MM.1S (cell line): ENCODE results near the gene SLCO1A2.

Experiments used
- DNase-seq: peaks from one replicate; pipeline ENCODE4 v3.0.0-alpha.2; 2015
- H2AFZ ChIP-seq: fragments of 300-600 bp; sonication (generic); 2 replicates; pipeline ENCODE4 v1.6.0; 2016; ENCODE audit warnings: antibody characterized with exemption, low read length
- H3F3A ChIP-seq: fragments of 300-600 bp; sonication (generic); 2 replicates; pipeline ENCODE4 v1.6.1; 2016; ENCODE audit warnings: mild to moderate bottlenecking, antibody characterized with exemption, low read length, moderate library complexity, mixed read lengths; ENCODE audit not compliant: insufficient read depth
- H3K27ac ChIP-seq: fragments of 300-600 bp; sonication (generic); 2 replicates; pipeline ENCODE4 v1.5.1; 2016; ENCODE audit warnings: mild to moderate bottlenecking, low read length
- H3K27me3 ChIP-seq: fragments of 300-600 bp; sonication (generic); replicated peaks from 2 replicates; pipeline ENCODE4 v1.6.0; 2016; ENCODE audit warnings: low read length; ENCODE audit not compliant: insufficient read depth
- H3K36me3 ChIP-seq: fragments of 300-600 bp; sonication (generic); replicated peaks from 2 replicates; pipeline ENCODE4 v1.6.1; 2016; ENCODE audit warnings: mild to moderate bottlenecking, low read length, mixed read lengths; ENCODE audit not compliant: insufficient read depth
- H3K4me1 ChIP-seq: fragments of 300-600 bp; sonication (generic); 2 replicates; pipeline ENCODE4 v1.6.1; 2016; ENCODE audit warnings: low read length, mixed read lengths
- H3K4me2 ChIP-seq: fragments of 300-600 bp; sonication (generic); 2 replicates; pipeline ENCODE4 v1.6.0; 2016; ENCODE audit warnings: low read depth, low read length
- H3K4me3 ChIP-seq: fragments of 300-600 bp; sonication (generic); 2 replicates; pipeline ENCODE4 v1.5.1; 2016; ENCODE audit warnings: low read length, mixed read lengths
- H3K79me2 ChIP-seq: fragments of 300-600 bp; sonication (generic); 2 replicates; pipeline ENCODE4 v1.6.1; 2016; ENCODE audit warnings: mixed run types, low read length, mixed read lengths
- H3K9ac ChIP-seq: fragments of 300-600 bp; sonication (generic); 2 replicates; pipeline ENCODE4 v1.6.1; 2016; ENCODE audit warnings: low read length, mixed read lengths
- H3K9me2 ChIP-seq: fragments of 300-600 bp; sonication (generic); replicated peaks from 2 replicates; pipeline ENCODE4 v1.6.1; 2016; ENCODE audit warnings: mild to moderate bottlenecking, low read length, mixed read lengths; ENCODE audit not compliant: insufficient read depth
- H3K9me3 ChIP-seq: fragments of 300-600 bp; sonication (generic); replicated peaks from 2 replicates; pipeline ENCODE4 v1.6.1; 2016; ENCODE audit warnings: mild to moderate bottlenecking, low read length, mixed read lengths; ENCODE audit not compliant: insufficient read depth
- H4K20me1 ChIP-seq: fragments of 300-600 bp; sonication (generic); 2 replicates; pipeline ENCODE4 v1.6.1; 2016; ENCODE audit warnings: mild to moderate bottlenecking, low read length, moderate library complexity, mixed read lengths; ENCODE audit not compliant: insufficient read depth
- EZH2 ChIP-seq: fragments of 300-600 bp; sonication (generic); optimal IDR thresholded peaks from 2 replicates; pipeline ENCODE3; 2017; ENCODE audit warnings: low read depth, mild to moderate bottlenecking, antibody characterized with exemption, low read length, mixed read lengths
- EZH2phosphoT487 ChIP-seq: fragments of 300-600 bp; sonication (generic); IDR thresholded peaks from 2 replicates; pipeline ENCODE4 v1.6.1; 2018; ENCODE audit warnings: antibody characterized with exemption, low read length
- TF ChIP-seq, protein P1 (sequence below): fragments of 300-600 bp; sonication (generic); IDR thresholded peaks from 2 replicates; pipeline ENCODE4 v1.5.1; 2016; ENCODE audit warnings: antibody characterized with exemption, low read length, mixed read lengths

SLCO1A2 gene

GRCh38 chr12:21294176-21294575 is 40.5 kb downstream of the SLCO1A2 start:
- Histone ChIP-seq H4K20me1 (no peaks in the 10 kb centered on the region), H2AFZ (no peak overlapping the region), H3K4me2 (no peak overlapping the region), H3K79me2 (no peaks in the 10 kb centered on the region), H3K36me3 (no peaks in the 10 kb centered on the region), H3K9me3 (no peaks in the 10 kb centered on the region), H3K4me1 (no peaks in the 10 kb centered on the region), H3K9me2 (no peaks in the 10 kb centered on the region), H3K4me3 (no peak overlapping the region), H3F3A (no peaks in the 10 kb centered on the region), H3K27me3 (no peaks in the 10 kb centered on the region), H3K9ac (no peak overlapping the region), H3K27ac (no peak overlapping the region)
- no peak for TF ChIP-seq EZH2
- no peak for DNase-seq

DNA sequence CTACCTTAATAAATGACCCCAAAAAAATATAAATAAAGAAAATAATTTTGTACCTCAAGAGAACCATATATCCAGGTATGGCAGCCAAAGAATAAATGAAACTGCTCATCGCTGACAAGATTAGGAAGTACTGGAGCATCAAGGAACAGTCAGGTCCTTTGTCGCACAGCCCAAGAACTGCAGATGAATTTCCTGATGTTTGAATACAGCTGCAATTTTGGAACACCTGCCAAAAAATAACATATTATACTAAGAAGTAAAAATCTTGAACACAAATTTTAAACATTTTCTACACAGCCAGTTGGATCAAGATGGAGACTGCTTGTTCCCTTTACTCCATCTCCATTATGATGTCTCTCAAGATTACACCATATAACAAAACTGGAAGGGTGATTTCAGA is 42.6 kb downstream of the SLCO1A2 start:
- H3K4me1 ChIP-seq = no peaks in the 10 kb centered on the region
- H3K9me3 ChIP-seq = no peaks in the 10 kb centered on the region
- no peak for DNase-seq
- H3K27ac ChIP-seq = no peak overlapping the region
- no peak overlapping the region for H2AFZ ChIP-seq
- no peak overlapping the region for H3K9ac ChIP-seq
- H4K20me1 ChIP-seq = no peaks in the 10 kb centered on the region
- H3K9me2 ChIP-seq = no peaks in the 10 kb centered on the region
- no peaks in the 10 kb centered on the region for H3K36me3 ChIP-seq
- H3K4me3 ChIP-seq = no peak overlapping the region
- TF ChIP-seq EZH2phosphoT487 = no peak
- TF ChIP-seq, protein P1, sequence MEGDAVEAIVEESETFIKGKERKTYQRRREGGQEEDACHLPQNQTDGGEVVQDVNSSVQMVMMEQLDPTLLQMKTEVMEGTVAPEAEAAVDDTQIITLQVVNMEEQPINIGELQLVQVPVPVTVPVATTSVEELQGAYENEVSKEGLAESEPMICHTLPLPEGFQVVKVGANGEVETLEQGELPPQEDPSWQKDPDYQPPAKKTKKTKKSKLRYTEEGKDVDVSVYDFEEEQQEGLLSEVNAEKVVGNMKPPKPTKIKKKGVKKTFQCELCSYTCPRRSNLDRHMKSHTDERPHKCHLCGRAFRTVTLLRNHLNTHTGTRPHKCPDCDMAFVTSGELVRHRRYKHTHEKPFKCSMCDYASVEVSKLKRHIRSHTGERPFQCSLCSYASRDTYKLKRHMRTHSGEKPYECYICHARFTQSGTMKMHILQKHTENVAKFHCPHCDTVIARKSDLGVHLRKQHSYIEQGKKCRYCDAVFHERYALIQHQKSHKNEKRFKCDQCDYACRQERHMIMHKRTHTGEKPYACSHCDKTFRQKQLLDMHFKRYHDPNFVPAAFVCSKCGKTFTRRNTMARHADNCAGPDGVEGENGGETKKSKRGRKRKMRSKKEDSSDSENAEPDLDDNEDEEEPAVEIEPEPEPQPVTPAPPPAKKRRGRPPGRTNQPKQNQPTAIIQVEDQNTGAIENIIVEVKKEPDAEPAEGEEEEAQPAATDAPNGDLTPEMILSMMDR = no peak
- no peak for TF ChIP-seq EZH2
- no peaks in the 10 kb centered on the region for H3F3A ChIP-seq
- H3K4me2 ChIP-seq = no peak overlapping the region
- H3K79me2 ChIP-seq = no peaks in the 10 kb centered on the region
- no peaks in the 10 kb centered on the region for H3K27me3 ChIP-seq

DNA sequence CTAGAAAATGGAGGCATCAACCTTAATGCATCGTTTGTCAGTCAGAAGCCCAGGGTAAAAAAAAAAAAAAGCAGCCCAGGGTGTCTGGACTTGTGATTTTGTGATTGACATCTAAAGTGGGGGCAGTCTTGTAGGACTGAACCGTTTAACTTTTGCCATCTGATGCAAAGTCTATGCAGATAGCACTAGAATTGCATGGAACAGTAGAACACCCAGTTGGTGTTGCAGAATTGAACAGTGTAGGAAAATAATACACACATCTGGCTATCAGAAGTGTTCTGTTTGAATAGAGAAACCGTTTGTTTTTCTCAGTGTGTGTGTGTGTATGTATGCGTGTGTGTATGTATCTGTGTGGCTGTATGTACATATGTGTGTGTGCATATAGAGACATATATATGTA is 45.0 kb downstream of the SLCO1A2 start:
- Histone ChIP-seq H2AFZ (no peak overlapping the region), H3K79me2 (no peaks in the 10 kb centered on the region), H3K36me3 (no peaks in the 10 kb centered on the region), H3K9ac (no peak overlapping the region), H3K9me3 (no peaks in the 10 kb centered on the region), H3K4me2 (no peak overlapping the region), H3K4me3 (no peak overlapping the region), H3K27me3 (no peaks in the 10 kb centered on the region), H3K4me1 (no peaks in the 10 kb centered on the region), H3K9me2 (no peaks in the 10 kb centered on the region), H4K20me1 (no peaks in the 10 kb centered on the region), H3F3A (no peaks in the 10 kb centered on the region), H3K27ac (no peak overlapping the region)
- no peak for DNase-seq
- TF ChIP-seq EZH2phosphoT487 (no peak), EZH2 (no peak)
- TF ChIP-seq, protein P1 = no peak

DNA sequence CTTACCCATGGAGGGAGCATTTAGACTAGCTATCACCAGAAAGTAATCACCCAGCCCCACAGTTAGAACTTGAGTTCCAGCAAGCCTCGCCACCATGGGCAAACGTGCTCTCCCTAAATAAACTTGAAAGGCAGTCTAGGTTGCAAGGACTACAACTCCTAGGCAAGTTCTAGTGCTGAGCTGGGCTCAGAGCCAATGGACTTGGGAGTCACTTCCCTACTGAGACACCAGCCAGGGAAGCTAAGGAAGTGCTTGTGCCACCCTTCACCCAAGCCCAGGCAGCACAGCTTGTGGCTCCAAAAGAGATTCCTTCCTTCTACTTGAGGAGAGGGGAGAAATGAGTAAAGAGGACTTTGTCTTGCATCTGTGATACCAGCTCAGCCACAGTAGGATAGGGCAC is 57.9 kb downstream of the SLCO1A2 start:
- Histone ChIP-seq H3K4me1 (no peaks in the 10 kb centered on the region), H3K9me3 (no peaks in the 10 kb centered on the region), H3K79me2 (no peaks in the 10 kb centered on the region), H3K27me3 (no peaks in the 10 kb centered on the region), H3F3A (no peaks in the 10 kb centered on the region), H4K20me1 (no peaks in the 10 kb centered on the region), H3K9me2 (no peaks in the 10 kb centered on the region), H3K36me3 (no peaks in the 10 kb centered on the region), H3K9ac (no peak overlapping the region), H3K4me2 (no peak overlapping the region), H2AFZ (no peak overlapping the region), H3K27ac (no peak overlapping the region), H3K4me3 (no peak overlapping the region)
- TF ChIP-seq EZH2 (no peak), EZH2phosphoT487 (no peak)
- TF ChIP-seq, protein P1 = no peak
- DNase-seq = no peak
